CD4-positive, alpha-beta T cell treated with Interleukin-12 subunit alpha and Interleukin-12 subunit beta, for 1 hour (primary cell): Measurements from ENCODE around the gene PLXNC1.

Experiments
- DNase-seq: peaks from one replicate; pipeline ENCODE4 v3.0.0-alpha.2; 2020

Gene PLXNC1

DNA sequence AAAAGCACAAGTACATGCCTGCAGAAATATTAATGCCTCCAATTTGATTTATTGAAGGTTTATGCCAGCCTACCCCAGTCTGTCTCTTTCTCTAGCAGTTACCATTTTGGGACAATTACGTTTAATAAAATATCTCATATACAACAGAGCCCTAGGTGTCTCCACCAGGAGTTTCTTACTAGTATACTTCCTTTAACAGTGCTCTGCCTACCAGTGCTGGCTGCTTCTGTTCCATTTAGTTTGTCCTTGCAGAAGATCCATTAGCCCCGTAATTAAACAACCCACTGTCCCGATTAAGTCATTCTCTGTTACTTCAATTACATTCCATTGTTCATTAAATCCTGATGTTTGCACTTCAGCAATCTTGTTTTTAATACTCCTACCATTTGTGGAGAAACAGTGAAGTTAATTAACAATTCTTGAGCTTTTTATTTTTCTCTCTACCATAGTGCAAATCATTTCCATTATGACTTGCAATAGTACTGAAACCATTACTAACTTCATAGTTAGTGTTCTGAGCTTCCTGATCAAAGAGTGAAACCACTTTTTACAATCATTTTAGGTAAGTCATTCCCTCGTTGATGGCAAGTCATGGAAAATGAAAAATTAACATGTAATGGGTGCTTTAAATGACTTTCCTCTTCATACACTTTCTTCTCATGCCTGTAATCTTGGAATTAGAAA lies 121.1 kb downstream of the PLXNC1 start:
- no peak for DNase-seq

DNA sequence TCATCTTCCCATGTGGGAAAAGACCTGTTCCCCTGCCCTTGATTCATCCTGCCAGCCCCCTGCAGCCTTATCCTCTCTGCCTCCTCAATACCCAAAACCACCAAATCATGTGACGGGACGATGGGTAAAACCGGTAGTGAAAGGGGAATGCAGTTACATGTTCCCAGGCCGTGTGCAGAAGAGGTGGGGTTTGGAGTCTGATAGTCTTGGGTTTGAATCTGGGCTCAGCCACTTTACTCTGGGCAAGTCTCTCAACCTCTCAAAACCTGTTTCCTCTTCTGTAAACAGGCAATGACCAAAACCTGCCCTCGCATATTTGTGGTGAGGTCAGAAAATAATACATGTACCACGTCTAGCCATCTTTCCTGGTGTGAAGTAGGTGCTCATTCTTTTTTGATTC lies 123.0 kb downstream of the PLXNC1 start:
- DNase-seq: no peak

DNA sequence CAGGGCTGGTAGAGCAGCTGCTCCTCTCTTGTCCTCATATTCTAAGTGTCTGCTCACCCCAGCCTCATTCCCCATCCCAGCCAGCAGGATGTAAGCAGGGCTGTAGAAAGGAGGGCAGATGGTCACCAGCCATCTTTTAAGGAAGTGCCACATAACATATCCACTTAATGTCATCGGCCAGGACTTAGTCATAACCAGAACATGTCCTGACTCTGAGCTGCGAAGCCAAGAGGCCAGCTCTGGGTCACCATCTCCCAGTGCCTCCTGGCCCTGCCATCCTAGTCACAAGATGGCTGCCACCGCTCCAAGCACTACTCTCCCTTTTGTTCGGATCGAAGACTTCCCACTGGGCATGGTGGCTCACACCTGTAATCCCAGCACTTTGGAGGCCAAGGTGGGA lies 123.9 kb downstream of the PLXNC1 start:
- DNase-seq: no peak

DNA sequence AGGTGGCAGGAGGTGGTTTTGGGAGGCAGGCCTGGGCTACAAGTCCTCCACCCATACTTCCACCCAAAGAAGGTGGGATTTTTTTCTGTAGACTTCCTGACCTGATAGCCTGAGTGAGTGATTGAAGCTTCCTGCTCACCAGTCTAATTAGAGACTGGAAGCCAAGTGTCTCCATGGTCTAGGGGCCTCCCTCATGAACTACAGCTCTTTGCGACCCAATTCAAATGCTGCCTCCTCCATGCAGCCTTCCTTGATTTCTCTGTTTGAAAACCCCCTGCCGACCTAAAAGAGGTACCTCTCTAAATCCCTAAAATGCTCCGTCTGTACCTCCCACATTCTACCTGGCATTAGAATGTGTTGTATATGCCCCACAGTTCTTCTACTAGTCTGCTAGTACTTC lies 124.9 kb downstream of the PLXNC1 start:
- DNase-seq: no peak

DNA sequence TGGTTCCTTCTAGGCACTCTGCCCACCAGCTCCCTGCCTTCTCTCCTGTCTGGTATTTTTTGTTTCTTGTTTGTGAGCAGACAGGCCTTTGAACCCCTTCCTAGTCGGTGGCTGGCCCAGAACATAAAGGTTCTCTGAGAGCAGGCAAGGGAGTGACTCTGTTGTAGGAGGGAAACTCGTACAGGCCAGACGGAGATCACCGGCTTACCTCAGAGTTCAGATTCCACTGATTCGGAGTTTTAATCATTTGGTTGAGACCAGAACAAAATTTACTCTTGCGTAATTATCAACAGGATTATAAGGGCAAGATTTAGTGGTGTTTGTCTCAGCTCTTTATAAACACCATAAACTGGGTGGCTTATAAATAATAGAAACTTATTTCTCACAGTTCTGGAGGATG lies 128.3 kb downstream of the PLXNC1 start:
- no peak for DNase-seq

DNA sequence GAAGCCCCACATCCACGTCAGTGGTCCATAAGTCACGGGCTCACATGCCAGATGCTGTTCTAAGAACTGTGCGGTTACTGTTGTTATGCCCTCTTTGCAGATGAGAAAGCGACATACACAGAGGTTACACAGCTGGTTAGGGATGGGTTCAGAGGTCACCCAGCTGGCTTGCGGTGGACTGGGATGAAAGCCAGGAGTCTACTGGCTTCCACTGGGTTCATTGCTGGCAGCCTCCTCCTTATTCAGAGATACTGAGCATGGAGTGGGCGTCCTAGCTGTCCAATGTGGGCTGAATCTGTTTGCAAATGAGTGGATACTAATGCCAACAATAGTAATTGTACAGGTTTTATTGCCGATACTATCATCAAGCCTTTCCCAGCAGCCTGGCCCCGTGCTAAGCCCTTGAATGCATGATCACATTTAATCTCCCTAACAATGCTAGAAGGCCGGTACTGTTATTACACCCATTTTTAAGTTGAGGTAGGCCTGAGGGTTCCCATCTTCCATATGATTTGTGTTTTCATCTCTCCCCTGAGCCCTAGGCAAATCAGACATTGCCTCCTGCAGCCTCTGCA lies 129.1 kb downstream of the PLXNC1 start:
- no peak for DNase-seq

DNA sequence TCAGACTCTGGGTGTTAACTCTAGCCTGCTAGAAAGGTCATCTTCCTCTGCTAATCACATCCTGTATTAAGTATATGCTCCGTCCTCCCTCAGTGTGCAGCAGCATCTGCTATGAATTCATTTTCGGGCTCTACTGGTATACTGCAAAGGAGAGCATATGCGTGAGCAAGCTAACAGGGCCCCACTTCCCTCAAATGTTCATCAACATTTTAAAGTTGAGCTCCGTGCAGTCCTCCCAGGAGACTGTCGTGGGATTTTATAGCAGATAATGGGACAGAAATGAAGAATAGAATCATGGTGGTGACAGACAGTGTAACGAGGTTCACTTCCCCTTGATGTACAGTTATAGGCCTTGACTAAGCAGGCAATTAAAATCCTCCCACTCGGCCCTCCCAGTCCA lies 131.7 kb downstream of the PLXNC1 start:
- no peak for DNase-seq

DNA sequence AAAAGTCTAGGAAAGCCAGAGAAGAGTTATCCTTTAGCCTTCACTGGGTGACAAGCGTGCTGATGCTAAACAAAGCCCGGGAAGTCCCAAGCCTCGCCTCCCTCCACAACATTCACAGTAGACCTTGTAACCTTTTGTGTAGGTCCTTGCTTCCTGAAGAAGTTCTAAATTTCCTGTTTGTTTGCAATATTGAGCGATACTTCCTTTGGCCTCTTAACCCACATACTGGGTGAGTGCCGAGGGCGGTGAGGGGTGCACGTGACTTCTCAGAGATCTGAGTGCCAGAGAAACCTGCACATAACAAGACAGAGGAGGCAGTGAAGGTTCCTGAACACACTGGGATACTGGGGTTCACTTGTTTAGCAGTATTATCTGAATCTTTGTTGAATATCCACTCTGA lies 134.3 kb downstream of the PLXNC1 start:
- DNase-seq: peak; percentile 60

DNA sequence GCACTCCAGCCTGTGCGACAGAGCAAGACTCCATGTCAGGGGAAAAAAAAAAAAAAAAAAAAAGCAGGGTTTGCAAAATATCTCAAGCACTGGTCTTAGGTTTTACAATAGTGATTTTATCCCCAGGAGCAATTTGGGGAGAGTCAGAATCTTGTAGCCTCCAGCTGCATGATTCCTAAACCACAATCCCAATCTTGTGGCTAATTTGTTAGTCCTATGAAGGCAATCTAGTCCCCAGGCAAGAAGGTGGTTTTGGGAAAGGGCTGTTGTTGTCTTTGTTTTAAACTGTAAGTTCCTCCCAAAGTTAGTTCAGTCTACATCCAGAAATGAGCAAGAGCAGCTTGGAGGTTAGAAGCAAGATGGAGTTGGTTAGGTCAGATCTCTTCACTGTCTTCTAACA lies 135.7 kb downstream of the PLXNC1 start:
- DNase-seq: no peak

DNA sequence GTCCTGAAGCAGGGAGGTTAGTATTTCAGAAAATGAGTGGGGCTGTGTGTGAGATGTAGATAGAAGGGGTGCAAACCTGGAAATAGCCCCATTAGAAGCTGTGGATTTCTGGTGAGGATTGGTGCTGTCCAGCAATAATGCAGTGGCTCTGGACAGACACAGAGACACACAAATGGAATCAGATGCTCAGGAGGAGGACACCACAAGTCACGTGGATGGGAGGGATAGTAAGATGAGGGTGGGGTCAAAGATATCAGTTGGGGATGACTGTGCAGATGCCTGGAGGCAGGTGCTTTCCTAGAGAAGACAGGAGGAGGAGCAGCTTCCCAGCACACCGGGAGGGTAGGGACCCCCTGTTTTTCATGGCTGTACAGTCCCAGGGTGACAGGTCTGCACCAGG lies 136.5 kb downstream of the PLXNC1 start:
- DNase-seq: no peak

DNA sequence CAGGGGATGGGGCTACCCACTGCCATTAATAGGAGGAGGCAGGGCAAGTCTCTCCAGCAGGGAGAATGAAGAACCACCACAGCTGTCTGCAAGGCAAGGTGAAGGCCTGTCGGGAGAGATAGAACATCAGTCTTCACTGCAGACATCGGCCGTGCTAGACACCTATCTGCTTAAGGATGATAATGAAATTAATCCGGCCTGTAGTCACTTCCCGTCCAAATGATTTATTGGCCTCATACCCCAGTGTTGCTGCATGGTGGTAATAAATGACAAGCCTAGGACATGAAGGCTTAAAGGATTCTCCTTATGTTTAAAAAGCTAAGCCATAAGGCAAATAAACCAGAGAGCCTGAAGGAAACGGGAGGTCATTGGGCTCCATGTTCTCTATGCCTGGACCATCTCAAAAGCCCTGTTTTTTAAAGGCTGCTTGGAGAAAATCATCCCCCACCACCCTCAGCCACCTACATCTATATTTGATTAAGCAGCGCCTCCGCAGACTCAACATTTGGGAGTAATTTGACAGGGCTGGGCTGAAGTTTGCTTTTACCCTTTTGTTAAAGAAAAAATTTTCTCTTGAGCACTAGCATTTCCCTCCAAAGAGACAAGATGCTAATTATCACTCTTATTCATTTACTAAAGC lies 137.7 kb downstream of the PLXNC1 start:
- DNase-seq: no peak

DNA sequence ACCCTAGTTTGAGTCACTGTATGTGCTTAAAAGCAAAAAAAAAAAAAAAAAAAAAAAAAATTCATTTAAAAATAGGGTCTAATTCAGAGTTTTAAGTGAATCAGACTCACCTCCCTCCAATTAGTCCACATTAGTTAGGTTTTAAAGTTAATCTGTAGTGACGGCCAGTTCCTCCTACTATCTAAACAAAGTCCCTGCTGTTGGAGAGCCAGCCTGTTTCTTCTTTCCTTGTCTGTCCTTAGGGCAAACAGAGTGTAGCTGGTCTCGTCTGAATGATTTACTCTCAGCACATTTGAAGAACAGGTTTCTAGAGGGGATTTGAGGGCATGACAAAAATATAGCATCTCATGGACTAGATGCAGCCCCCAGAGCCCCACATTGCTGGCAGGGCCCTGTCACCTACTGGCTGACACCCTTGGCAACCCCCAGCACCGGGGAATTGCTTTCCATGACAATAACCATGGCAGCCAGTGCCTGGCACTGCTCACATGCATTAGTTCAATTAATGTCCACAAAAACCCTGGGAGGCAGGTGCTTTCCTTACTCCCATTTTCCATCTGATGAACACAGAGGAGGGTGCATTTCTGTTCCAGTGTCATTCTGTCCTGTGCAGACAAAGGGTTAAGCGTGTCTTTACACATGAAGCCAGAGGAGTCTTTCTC lies 138.3 kb downstream of the PLXNC1 start:
- no peak for DNase-seq

DNA sequence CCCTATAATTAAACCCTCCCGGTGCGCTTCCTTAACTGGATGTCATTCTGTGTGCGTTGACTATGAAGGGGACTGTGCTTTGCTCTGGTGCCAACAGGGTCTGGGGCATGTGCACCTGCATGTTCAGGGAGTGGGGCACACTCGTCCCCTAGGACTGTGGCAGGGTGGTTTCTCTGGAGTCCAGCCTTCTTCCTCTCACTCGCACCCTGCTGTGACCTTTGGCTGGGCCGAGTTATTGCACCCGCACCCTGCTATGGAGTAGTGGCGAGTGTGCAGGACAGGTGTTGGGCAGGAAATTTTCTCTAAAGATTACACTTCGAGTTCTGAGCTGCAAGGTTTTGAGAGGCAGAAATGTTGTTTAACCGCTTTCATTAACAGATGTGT lies 138.9 kb downstream of the PLXNC1 start:
- DNase-seq: no peak

DNA sequence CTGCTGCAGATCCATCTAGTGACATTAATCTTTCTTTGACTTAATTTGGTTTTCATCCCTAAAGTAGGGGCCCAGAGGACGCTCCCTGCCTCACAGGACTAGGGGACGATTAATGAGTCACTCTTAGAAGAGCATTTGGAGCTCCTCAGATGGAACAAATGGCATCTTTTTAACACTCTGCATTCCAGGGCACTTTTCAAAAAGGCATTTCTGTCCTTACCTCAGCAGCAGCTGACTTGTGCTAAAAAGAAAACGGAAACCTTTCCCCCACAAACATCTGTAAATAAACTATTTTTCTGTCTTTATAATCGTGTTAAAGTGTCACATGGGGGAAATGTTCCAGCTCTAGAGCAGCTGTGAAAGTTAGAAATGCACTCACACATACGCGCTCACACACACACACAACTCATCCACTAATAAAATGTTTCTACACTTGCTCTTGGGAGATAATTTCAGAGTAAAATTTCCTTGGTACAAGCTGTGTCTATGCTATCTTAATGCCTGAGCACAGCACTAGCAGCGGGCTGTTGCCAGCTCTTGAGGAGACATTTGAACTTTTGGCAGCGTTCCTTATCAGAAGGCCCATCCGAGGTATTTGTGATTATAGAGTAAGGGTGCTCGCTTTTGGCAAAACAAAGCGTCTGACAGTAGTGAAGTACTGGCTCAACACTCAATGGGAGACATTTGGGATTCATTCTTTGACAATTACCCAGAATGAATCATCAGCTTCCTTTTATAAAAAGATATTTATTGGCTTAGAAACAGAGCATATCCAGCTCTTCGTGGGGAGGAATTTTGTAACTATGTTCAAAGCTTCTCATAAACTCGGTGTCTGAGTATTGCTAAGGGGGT lies 141.3 kb downstream of the PLXNC1 start:
- DNase-seq: no peak

DNA sequence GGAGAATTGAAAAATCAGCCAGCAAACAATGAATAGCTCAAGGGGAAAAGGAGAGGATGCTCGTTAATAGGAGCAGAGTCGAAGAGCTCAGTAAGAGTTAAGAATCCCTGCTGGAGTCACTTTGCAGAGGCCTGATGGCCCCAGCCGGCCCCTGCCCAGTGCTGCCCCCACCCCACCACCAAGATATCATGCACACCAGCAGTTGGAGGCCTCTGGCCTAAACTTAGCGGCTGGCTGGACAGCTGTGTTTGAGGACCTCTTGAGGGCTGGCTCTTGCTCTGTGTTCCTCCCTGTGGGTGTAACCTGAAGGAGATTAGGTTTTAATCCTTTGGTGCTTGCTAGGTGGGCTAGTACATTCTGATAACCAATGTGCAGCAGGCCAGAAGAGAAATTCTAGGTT lies 142.0 kb downstream of the PLXNC1 start:
- no peak for DNase-seq

DNA sequence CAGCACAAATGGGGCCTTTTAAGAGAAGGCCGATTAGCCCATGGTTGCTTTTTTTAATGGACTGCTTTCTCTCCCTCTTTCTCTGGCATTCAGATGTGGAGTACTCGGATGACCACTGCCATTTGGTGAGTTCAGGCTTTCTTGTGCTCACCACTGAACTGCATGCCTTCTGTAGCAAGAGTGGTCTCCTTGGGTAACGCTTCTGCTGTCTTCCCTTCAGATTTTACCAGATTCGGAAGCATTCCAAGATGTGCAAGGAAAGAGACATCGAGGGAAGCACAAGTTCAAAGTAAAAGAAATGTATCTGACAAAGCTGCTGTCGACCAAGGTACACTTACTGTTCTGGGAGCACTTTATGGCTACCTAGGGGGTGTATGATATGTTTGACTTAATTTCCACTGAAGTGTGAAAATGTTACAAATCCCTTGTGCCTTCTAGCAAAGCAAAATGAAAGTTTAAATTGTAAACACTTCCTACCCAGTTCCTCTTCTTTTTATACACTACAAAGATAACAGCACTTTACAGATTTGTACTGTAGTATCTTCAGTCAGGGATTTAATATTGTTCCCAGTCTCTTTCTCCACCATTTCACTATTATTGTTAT lies 148.8 kb downstream of the PLXNC1 start:
- DNase-seq: no peak

DNA sequence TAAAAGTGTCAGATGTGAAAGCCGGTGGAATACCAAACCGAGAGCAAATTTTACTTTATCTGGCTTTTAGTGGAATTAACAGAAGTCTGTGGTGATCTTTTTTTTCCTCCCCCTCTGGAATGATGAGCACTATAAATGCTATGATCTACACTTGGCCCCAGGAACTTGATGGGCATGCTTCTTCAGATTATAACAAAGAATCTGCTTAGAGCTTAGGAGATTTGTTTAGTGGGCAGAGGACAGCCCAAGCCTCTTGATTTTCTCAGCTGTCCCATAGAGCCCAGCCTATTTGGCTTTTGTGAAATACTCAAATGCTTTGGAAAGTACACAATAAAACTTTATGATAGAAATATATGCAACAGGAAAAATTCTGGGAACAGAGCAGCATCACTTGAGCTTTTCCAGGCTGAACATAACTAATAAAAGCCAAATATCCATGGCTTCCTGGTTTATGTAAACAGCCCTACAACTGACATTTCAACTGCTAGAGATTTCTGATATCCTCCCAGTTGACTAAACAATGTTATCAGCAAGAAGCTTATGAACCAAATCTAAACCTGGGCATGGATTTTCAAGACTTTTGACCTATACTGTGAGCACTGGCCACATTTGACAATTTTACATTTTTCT lies 149.6 kb downstream of the PLXNC1 start:
- DNase-seq: no peak

DNA sequence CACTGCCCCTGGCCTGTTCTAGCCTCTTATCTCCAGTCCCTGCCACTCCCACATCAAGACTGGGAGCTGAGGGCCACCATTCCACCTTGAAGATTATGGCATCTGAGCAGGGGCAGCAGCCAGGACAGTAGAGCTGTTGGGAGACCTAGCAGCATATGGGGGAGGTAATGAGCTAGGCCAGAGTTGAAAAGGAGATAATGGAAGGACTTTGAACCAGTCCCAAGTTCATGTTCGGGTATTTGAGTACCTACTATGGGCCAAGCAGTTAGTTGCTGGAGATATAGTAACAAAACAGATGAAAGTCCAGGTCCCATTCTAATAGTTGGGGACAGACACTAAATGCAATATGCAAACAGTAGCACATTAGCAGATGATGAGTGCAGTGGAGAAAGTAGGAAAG lies 151.5 kb downstream of the PLXNC1 start:
- DNase-seq: no peak

DNA sequence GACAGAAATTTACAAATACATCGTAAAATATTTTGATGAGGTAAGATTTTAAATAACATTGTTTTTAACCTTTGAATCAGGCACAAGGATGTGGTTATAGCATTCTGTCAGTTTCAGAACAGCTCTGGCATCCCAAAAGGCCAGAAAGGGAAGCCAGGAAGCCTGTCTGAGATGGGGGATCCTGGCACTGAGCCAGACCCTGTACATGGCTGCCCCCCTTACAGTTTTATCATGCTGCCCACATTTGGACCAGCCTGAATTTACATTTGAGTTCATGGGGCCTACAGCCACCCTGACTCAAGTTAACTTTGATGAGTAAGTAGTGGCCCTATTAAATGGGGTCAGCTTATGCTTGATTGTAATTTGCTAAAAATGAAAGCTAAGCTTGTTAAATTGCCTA lies 155.6 kb downstream of the PLXNC1 start:
- DNase-seq: no peak

DNA sequence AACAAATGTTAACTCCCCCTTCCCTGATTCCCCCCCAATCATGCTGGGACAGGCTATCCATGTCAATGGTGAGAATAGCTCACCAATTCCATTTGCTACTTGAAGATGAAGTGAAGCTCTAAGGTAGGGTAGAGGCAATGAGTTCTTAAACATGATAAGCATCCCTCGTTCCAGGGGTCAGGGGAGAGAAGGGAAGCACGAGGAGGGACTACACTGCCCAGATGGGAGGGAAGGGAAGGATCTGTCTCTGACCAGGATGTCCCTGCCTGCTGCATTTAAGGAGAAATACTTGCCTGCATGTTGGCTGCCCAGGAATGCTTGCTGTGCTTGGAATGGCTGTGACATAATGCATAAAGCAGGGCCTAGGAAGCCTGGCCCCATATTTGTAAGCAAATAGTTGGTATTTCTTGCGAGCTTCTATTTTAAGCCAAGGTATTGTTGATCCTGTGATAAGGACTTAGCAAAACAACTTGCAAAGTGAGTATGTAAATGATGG lies 156.2 kb downstream of the PLXNC1 start:
- no peak for DNase-seq

DNA sequence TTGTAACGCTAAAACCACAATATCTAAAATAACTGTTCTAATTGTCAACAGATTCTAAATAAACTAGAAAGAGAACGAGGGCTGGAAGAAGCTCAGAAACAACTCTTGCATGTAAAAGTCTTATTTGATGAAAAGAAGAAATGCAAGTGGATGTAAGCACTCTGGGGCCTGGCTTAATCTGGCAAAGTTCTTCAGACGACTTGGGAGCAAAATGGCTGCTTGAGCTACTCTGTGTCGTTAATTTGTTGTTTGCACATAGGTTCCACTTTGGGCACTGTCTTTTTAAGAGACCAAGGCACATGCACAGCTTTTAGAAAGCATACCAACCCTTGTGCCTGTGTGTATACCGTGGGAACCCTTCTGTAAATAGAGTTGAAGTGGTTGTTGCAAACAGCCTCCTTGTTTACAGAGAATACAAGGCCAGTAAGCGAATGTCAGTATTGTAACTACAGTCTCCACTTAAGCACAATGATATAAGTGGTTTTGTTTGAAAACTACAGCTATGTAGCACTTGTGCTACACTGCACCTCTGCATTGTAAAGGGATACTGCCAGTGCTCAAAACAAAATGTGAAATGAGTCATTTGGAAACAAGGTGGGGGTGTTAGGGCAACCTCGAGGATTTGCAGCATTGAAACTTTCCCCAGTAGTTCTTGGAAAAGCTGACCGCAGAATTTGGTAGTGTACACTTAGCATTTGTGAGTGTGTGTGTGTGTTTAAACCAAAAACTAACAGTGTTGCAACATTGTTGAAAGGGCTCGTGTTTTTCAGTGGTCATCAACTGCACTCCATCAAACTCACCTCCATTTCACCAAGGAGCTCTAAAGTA lies 157.0 kb downstream of the PLXNC1 start:
- no peak for DNase-seq
